WI38 (cell line): ENCODE data around the gene GRM6.

ENCODE experiments used
- H3K4me3 ChIP-seq: 2 replicates; pipeline ENCODE4 v1.5.1; 2011; ENCODE audit warnings: low read depth, mild to moderate bottlenecking, control low read depth, low read length
- TF ChIP-seq, protein P1 (sequence below): IDR thresholded peaks from 2 replicates; pipeline ENCODE4 v1.5.1; 2012; ENCODE audit warnings: low read depth, mild to moderate bottlenecking, control low read depth, low read length

The GRM6 gene

GRCh38 chr5:178931846-178932760, 63.0 kb downstream of the GRM6 start:
- TF ChIP-seq, protein P1, sequence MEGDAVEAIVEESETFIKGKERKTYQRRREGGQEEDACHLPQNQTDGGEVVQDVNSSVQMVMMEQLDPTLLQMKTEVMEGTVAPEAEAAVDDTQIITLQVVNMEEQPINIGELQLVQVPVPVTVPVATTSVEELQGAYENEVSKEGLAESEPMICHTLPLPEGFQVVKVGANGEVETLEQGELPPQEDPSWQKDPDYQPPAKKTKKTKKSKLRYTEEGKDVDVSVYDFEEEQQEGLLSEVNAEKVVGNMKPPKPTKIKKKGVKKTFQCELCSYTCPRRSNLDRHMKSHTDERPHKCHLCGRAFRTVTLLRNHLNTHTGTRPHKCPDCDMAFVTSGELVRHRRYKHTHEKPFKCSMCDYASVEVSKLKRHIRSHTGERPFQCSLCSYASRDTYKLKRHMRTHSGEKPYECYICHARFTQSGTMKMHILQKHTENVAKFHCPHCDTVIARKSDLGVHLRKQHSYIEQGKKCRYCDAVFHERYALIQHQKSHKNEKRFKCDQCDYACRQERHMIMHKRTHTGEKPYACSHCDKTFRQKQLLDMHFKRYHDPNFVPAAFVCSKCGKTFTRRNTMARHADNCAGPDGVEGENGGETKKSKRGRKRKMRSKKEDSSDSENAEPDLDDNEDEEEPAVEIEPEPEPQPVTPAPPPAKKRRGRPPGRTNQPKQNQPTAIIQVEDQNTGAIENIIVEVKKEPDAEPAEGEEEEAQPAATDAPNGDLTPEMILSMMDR, result no peak
- no peak overlapping the region for H3K4me3 ChIP-seq
